Measurements from ENCODE around the gene OSBPL9. TPM values are rescaled to one million over a fixed set of nuclear protein-coding genes. Genes with fewer than 3 reads are reported as not detected.
A peak's percentile ranks its signal among the peaks of the same experiment; 100 is the strongest.

OSBPL9 gene
- total and polyA plus RNA-seq, 2 experiments from 2014 or later: 71.0 to 288 TPM

DNA sequence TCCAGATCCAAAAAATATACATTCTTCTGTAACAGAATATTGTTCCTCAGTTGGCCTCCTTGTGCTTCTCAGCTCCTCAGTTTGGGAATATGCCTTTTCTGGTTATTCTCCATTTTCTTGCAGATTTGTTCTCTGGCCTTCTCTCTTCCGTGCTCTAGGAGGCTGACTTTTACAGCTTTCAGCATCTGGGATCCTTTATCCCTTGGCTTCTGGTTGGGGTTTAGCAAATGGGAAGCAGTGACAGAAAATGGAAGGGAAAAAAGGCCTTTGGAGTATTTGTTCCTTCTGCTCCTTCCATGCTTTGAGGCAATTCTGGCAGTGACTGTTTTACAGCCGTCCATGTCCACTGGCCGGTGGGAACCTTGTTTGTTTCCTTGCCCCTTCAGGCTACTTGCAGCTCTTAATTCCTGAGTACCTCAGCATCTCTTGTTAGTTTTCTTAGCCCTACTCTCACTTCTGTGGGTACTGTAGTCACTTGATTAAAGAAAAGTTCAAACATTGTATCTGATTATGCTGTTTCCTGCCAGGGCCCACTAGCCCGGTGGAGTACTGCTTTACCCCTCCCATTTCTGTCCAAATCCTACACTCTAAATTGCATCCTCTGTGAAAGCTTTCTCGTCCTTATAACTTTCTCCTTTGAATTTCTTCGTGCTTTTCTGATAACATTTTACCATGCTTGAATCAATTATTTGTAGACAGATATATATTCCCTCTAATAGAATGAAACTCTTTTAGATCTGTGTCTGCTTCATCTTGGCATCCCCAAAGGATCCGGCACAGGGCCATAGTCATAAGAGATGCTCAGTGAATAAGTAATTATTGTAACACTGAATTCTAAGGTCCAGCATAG is 118.2 kb downstream of the OSBPL9 start:
- H3K9me3 ChIP-seq (ENCODE audit: low read depth): no peaks in the 10 kb centered on the region
- H3K9me2 ChIP-seq (replicated peaks; ENCODE audit: insufficient read depth): no peaks in the 10 kb centered on the region
- no peaks in the 10 kb centered on the region for H3K27me3 ChIP-seq
- peaks cover 27% of the 10 kb centered on the region for H4K20me1 ChIP-seq (ENCODE audit: insufficient read depth, poor library complexity, severe bottlenecking)
- peaks cover 92% of the 10 kb centered on the region for H3K79me2 ChIP-seq
- peak overlapping the region; percentile 43 for H3K27ac ChIP-seq
- H3K4me1 ChIP-seq (ENCODE audit: insufficient read depth): peaks cover 35% of the 10 kb centered on the region
- DNase-seq (ENCODE audit: low spot score): peak; percentile 12
- TF ChIP-seq EZH2 (IDR thresholded peaks at IDR 0.05; ENCODE audit: borderline replicate concordance) (no peak), EZH2phosphoT487 (IDR thresholded peaks at IDR 0.05; ENCODE audit: low read depth, severe bottlenecking, unreplicated experiment) (no peak)
- TF ChIP-seq, protein P1, sequence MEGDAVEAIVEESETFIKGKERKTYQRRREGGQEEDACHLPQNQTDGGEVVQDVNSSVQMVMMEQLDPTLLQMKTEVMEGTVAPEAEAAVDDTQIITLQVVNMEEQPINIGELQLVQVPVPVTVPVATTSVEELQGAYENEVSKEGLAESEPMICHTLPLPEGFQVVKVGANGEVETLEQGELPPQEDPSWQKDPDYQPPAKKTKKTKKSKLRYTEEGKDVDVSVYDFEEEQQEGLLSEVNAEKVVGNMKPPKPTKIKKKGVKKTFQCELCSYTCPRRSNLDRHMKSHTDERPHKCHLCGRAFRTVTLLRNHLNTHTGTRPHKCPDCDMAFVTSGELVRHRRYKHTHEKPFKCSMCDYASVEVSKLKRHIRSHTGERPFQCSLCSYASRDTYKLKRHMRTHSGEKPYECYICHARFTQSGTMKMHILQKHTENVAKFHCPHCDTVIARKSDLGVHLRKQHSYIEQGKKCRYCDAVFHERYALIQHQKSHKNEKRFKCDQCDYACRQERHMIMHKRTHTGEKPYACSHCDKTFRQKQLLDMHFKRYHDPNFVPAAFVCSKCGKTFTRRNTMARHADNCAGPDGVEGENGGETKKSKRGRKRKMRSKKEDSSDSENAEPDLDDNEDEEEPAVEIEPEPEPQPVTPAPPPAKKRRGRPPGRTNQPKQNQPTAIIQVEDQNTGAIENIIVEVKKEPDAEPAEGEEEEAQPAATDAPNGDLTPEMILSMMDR (IDR thresholded peaks at IDR 0.05; ENCODE audit: poor library complexity): no peak
- H3K4me3 ChIP-seq: no peak overlapping the region
- WGBS (ENCODE audit: low lambda C conversion rate, missing lambda C conversion rate): 57% methylated on average over 7 of the region's 7 CpGs
- no peaks in the 10 kb centered on the region for H3K36me3 ChIP-seq (replicated peaks; ENCODE audit: insufficient read depth, low read depth)
- H2AFZ ChIP-seq: no peak overlapping the region
- H3K4me2 ChIP-seq: peak overlapping the region; percentile 24

DNA sequence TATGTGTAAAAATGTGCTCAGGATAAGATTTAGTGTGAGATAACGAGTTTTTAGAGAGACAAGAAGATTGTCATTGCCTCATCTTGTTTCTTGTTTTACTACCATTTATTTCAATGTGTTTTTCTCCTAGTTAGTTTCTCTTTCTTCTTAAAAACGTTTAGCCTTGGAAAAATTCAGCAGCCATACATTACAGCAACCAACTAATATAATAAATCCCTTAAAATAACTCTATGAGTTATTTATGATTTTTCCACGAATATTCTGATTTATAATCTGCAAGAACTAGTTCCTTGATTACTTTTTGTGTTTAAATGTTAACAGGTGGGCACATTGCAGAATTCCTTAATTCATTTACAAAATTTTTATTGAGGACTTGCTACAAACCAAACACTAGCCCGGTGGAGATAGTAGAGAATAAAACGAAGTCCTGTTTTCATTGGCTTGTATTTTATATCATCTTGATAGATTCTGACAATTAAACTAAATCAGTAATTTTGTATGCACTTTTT is 118.9 kb downstream of the OSBPL9 start:
- Histone ChIP-seq H3K4me3 (no peak overlapping the region), H3K9me2 (replicated peaks; ENCODE audit: insufficient read depth) (no peaks in the 10 kb centered on the region), H4K20me1 (ENCODE audit: insufficient read depth, poor library complexity, severe bottlenecking) (peaks cover 27% of the 10 kb centered on the region), H3K36me3 (replicated peaks; ENCODE audit: insufficient read depth, low read depth) (no peaks in the 10 kb centered on the region), H3K9me3 (ENCODE audit: low read depth) (no peaks in the 10 kb centered on the region), H3K79me2 (peaks cover 92% of the 10 kb centered on the region), H3K27me3 (no peaks in the 10 kb centered on the region), H3K4me2 (peak overlapping the region; percentile 24), H3K27ac (peak overlapping the region; percentile 43), H2AFZ (no peak overlapping the region), H3K4me1 (ENCODE audit: insufficient read depth) (peaks cover 35% of the 10 kb centered on the region)
- TF ChIP-seq EZH2 (IDR thresholded peaks at IDR 0.05; ENCODE audit: borderline replicate concordance) (no peak), EZH2phosphoT487 (IDR thresholded peaks at IDR 0.05; ENCODE audit: low read depth, severe bottlenecking, unreplicated experiment) (no peak)
- TF ChIP-seq, protein P1 (IDR thresholded peaks at IDR 0.05; ENCODE audit: poor library complexity): no peak
- WGBS (ENCODE audit: low lambda C conversion rate, missing lambda C conversion rate): 78% methylated on average over 5 of the region's 5 CpGs
- DNase-seq (ENCODE audit: low spot score): no peak

DNA sequence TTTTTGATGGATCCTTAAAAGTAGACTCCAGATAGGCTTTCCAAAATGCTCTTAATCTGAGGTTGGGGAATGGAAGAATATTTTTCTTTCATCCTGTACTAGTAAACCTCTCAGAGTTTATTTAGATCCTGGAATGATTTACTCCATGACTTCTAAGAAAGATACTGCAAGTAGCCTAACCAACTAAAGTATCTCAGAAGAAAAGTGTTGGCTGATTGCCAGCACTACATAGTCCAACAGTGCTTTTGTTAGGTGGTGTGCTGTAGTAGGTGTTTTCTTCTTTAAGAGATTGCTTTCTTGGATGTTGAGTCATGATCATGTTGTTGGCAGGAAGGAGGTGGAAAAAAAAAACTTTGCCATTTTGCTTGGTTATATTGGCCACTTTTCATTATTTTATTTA is 119.8 kb downstream of the OSBPL9 start:
- H3K4me2 ChIP-seq: peak overlapping the region; percentile 55
- peaks cover 35% of the 10 kb centered on the region for H3K4me1 ChIP-seq (ENCODE audit: insufficient read depth)
- H4K20me1 ChIP-seq (ENCODE audit: insufficient read depth, poor library complexity, severe bottlenecking): peaks cover 27% of the 10 kb centered on the region
- H3K79me2 ChIP-seq: peaks cover 92% of the 10 kb centered on the region
- peak; percentile 70 for DNase-seq (ENCODE audit: low spot score)
- no peak overlapping the region for H2AFZ ChIP-seq
- no peak overlapping the region for H3K4me3 ChIP-seq
- H3K9me2 ChIP-seq (replicated peaks; ENCODE audit: insufficient read depth): no peaks in the 10 kb centered on the region
- peak overlapping the region; percentile 27 for H3K27ac ChIP-seq
- TF ChIP-seq, protein P1 (IDR thresholded peaks at IDR 0.05; ENCODE audit: poor library complexity): no peak
- TF ChIP-seq EZH2 (IDR thresholded peaks at IDR 0.05; ENCODE audit: borderline replicate concordance): no peak
- no peak for TF ChIP-seq EZH2phosphoT487 (IDR thresholded peaks at IDR 0.05; ENCODE audit: low read depth, severe bottlenecking, unreplicated experiment)
- no peaks in the 10 kb centered on the region for H3K36me3 ChIP-seq (replicated peaks; ENCODE audit: insufficient read depth, low read depth)
- H3K9me3 ChIP-seq (ENCODE audit: low read depth): no peaks in the 10 kb centered on the region
- no peaks in the 10 kb centered on the region for H3K27me3 ChIP-seq
